ENCODE measurements around the gene MOB3B. TPM values are rescaled to one million over a fixed set of nuclear protein-coding genes. Genes with fewer than 3 reads are reported as not detected.

MOB3B gene
- total RNA-seq, 2 donors from 2014 or later, result 0.17 to 0.24 TPM

- no peak for ATAC-seq (replicated peaks)
- Mint-ChIP-seq H3K36me3 (ENCODE audit: low read depth) (no peaks in the 10 kb centered on the region), H3K27ac (no peak overlapping the region), H3K4me3 (no peak overlapping the region), H3K9me3 (no peaks in the 10 kb centered on the region), H3K27me3 (peaks cover 15% of the 10 kb centered on the region), H3K4me1 (no peaks in the 10 kb centered on the region)
Measured at GRCh38 chr9:27280860-27281259, 248.8 kb downstream of the MOB3B start.

- Mint-ChIP-seq H3K4me3 (no peak overlapping the region), H3K9me3 (no peaks in the 10 kb centered on the region), H3K4me1 (no peaks in the 10 kb centered on the region), H3K27ac (no peak overlapping the region), H3K27me3 (peaks cover 15% of the 10 kb centered on the region), H3K36me3 (ENCODE audit: low read depth) (no peaks in the 10 kb centered on the region)
- ATAC-seq (replicated peaks), result no peak
Measured at GRCh38 chr9:27280249-27280648, 249.4 kb downstream of the MOB3B start.

- Mint-ChIP-seq H3K36me3 (ENCODE audit: low read depth) (no peaks in the 10 kb centered on the region), H3K27me3 (peaks cover 15% of the 10 kb centered on the region), H3K27ac (no peak overlapping the region), H3K4me1 (no peaks in the 10 kb centered on the region), H3K4me3 (no peak overlapping the region), H3K9me3 (no peaks in the 10 kb centered on the region)
- no peak for ATAC-seq (replicated peaks)
Measured at GRCh38 chr9:27279611-27280010, 250.0 kb downstream of the MOB3B start.

- no peak for ATAC-seq (replicated peaks)
- no peaks in the 10 kb centered on the region for H3K4me1 Mint-ChIP-seq
- no peaks in the 10 kb centered on the region for H3K9me3 Mint-ChIP-seq
- no peaks in the 10 kb centered on the region for H3K36me3 Mint-ChIP-seq (ENCODE audit: low read depth)
- H3K27ac Mint-ChIP-seq, result no peak overlapping the region
- H3K4me3 Mint-ChIP-seq, result no peak overlapping the region
- peaks cover 15% of the 10 kb centered on the region for H3K27me3 Mint-ChIP-seq
Measured at GRCh38 chr9:27278374-27278773, 251.2 kb downstream of the MOB3B start.

GRCh38 chr9:27276193-27277030, 253.2 kb downstream of the MOB3B start:
- H3K27me3 Mint-ChIP-seq, result peaks cover 5% of the 10 kb centered on the region
- H3K9me3 Mint-ChIP-seq, result no peaks in the 10 kb centered on the region
- H3K27ac Mint-ChIP-seq, result no peak overlapping the region
- ATAC-seq (replicated peaks), result no peak
- no peak overlapping the region for H3K4me3 Mint-ChIP-seq
- no peaks in the 10 kb centered on the region for H3K4me1 Mint-ChIP-seq
- no peaks in the 10 kb centered on the region for H3K36me3 Mint-ChIP-seq (ENCODE audit: low read depth)

Other genes with a start within 250 kb of the MOB3B start
- not detected for gene EQTN, start 232.7 kb downstream of the MOB3B start, total RNA-seq
- not detected for gene IFNK, start 5.5 kb downstream of the MOB3B start, total RNA-seq
- gene C9orf72, start 43.7 kb upstream of the MOB3B start, total RNA-seq, result 1 to 10 TPM; 8.9 to 9.7 TPM